Astrocyte (in vitro differentiated cells and primary cell): ENCODE measurements around the gene HS3ST6.

Experiments
- CTCF ChIP-seq: IDR thresholded peaks from 2 replicates; pipeline ENCODE4 v1.5.1; 2011; ENCODE audit warnings: low read depth, mild to moderate bottlenecking, inconsistent platforms, low read length, moderate library complexity; ENCODE audit not compliant: insufficient read depth
- EZH2 ChIP-seq: IDR thresholded peaks from 2 replicates; pipeline ENCODE4 v1.6.1; 2012; ENCODE audit warnings: mild to moderate bottlenecking, low read length, inconsistent platforms; ENCODE audit not compliant: insufficient read depth

DNA sequence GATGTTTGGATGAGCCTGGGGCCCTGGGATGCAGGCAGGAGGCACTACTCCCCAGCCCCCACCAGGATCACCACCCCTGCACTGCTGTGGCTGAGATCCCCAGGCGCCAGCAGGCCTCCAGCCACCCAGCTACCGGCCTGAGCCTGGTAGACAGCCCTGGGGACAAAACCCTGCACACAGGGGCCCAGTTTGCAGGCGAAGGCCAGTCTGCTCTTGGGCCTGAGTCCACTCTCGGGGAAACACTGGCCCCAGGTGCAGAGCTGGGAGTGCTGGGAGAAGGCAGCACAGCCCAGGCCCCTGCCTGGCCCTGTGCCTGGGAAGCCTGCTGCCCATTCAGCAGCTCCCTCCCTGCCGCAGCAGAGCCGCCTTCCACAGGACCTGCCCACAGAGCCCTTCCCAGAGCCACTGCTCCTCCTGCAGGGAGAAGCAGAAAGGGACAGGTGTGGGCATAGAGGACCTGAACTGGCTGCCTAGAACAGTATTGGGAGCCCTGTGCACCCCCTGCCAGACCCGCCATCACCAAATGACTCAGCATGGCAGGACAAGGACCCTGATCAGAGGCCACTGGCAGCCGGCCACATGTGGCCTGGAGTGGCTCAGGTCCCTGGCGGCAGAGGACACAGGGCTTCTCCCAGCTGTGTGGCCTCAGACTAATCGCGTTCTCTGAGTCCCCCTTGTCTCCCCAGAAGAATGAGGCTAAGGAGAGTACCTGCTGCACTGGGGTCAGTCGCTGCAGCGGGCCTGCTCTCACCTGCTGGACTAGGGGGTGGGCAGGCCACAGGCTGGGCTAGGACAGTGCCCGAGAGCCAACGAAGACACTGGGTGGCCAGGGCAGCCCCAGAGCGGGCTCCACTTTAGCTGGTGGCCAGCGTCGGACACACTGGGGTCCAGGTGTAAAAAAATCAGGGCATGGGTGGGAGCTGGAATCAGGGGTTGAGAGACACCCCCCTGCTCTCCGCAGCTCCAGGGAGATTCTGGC, 14.1 kb upstream of the HS3ST6 start:
- TF ChIP-seq CTCF (no peak), EZH2 (no peak)
